Nephron progenitor cell (in vitro differentiated cells): ENCODE data around the gene ADAT2.
A peak's percentile ranks its signal among the peaks of the same experiment; 100 is the strongest.

Source experiments
- DNase-seq: peaks from one replicate; pipeline ENCODE4 v3.0.0; 2021
- H3K27ac Mint-ChIP-seq: 2 replicates; pipeline ENCODE4 v1.8.0; 2021; ENCODE audit warnings: mild to moderate bottlenecking, moderate library complexity, mixed read lengths
- H3K27me3 Mint-ChIP-seq: 2 replicates; pipeline ENCODE4 v1.8.0; 2021; ENCODE audit warnings: mild to moderate bottlenecking, low read depth, mixed read lengths; ENCODE audit not compliant: poor library complexity
- H3K36me3 Mint-ChIP-seq: 2 replicates; pipeline ENCODE4 v1.8.0; 2021; ENCODE audit warnings: low read depth, mixed read lengths
- H3K4me1 Mint-ChIP-seq: 2 replicates; pipeline ENCODE4 v1.8.0; 2021; ENCODE audit warnings: mixed read lengths
- H3K4me3 Mint-ChIP-seq: 2 replicates; pipeline ENCODE4 v1.8.0; 2021; ENCODE audit warnings: mild to moderate bottlenecking, moderate library complexity, mixed read lengths
- H3K9me3 Mint-ChIP-seq: 2 replicates; pipeline ENCODE4 v1.8.0; 2021; ENCODE audit warnings: mild to moderate bottlenecking, moderate library complexity, mixed read lengths
- TF ChIP-seq, protein P1 (sequence below): fragments of 200-600 bp; sonication (generic); IDR thresholded peaks from 2 replicates; pipeline ENCODE4 v1.5.0; 2021; ENCODE audit warnings: antibody characterized with exemption

ADAT2 gene

GRCh38 chr6:143390278-143390677 lies 60.2 kb downstream of the ADAT2 start:
- DNase-seq: no peak
- TF ChIP-seq, protein P1, sequence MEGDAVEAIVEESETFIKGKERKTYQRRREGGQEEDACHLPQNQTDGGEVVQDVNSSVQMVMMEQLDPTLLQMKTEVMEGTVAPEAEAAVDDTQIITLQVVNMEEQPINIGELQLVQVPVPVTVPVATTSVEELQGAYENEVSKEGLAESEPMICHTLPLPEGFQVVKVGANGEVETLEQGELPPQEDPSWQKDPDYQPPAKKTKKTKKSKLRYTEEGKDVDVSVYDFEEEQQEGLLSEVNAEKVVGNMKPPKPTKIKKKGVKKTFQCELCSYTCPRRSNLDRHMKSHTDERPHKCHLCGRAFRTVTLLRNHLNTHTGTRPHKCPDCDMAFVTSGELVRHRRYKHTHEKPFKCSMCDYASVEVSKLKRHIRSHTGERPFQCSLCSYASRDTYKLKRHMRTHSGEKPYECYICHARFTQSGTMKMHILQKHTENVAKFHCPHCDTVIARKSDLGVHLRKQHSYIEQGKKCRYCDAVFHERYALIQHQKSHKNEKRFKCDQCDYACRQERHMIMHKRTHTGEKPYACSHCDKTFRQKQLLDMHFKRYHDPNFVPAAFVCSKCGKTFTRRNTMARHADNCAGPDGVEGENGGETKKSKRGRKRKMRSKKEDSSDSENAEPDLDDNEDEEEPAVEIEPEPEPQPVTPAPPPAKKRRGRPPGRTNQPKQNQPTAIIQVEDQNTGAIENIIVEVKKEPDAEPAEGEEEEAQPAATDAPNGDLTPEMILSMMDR: no peak
- peaks cover 2% of the 10 kb centered on the region for H3K27me3 Mint-ChIP-seq
- H3K4me1 Mint-ChIP-seq: no peaks in the 10 kb centered on the region
- no peak overlapping the region for H3K27ac Mint-ChIP-seq
- H3K9me3 Mint-ChIP-seq: no peaks in the 10 kb centered on the region
- no peak overlapping the region for H3K4me3 Mint-ChIP-seq
- H3K36me3 Mint-ChIP-seq: no peaks in the 10 kb centered on the region

GRCh38 chr6:143385636-143386035 lies 64.9 kb downstream of the ADAT2 start:
- TF ChIP-seq, protein P1: no peak
- Mint-ChIP-seq H3K4me3 (no peak overlapping the region), H3K9me3 (peaks cover 5% of the 10 kb centered on the region), H3K4me1 (no peaks in the 10 kb centered on the region), H3K36me3 (no peaks in the 10 kb centered on the region), H3K27me3 (peaks cover 2% of the 10 kb centered on the region), H3K27ac (no peak overlapping the region)
- no peak for DNase-seq

GRCh38 chr6:143376861-143377260 lies 73.6 kb downstream of the ADAT2 start:
- TF ChIP-seq, protein P1: no peak
- H3K9me3 Mint-ChIP-seq: peaks cover 14% of the 10 kb centered on the region
- no peak overlapping the region for H3K27ac Mint-ChIP-seq
- DNase-seq: no peak
- H3K4me3 Mint-ChIP-seq: no peak overlapping the region
- H3K27me3 Mint-ChIP-seq: no peaks in the 10 kb centered on the region
- H3K36me3 Mint-ChIP-seq: peaks cover 6% of the 10 kb centered on the region
- no peaks in the 10 kb centered on the region for H3K4me1 Mint-ChIP-seq

- Mint-ChIP-seq H3K27ac (no peak overlapping the region), H3K4me1 (no peaks in the 10 kb centered on the region), H3K27me3 (no peaks in the 10 kb centered on the region), H3K4me3 (no peak overlapping the region), H3K36me3 (peaks cover 6% of the 10 kb centered on the region), H3K9me3 (peaks cover 10% of the 10 kb centered on the region)
- TF ChIP-seq, protein P1: no peak
- no peak for DNase-seq
Measured at GRCh38 chr6:143376375-143376774, 74.1 kb downstream of the ADAT2 start.

GRCh38 chr6:143375022-143375585 lies 75.4 kb downstream of the ADAT2 start:
- TF ChIP-seq, protein P1: no peak
- Mint-ChIP-seq H3K9me3 (peaks cover 10% of the 10 kb centered on the region), H3K36me3 (peaks cover 6% of the 10 kb centered on the region)

GRCh38 chr6:143374014-143374413 lies 76.5 kb downstream of the ADAT2 start:
- H3K9me3 Mint-ChIP-seq: peaks cover 10% of the 10 kb centered on the region
- H3K27me3 Mint-ChIP-seq: no peaks in the 10 kb centered on the region
- H3K36me3 Mint-ChIP-seq: peaks cover 6% of the 10 kb centered on the region
- H3K4me1 Mint-ChIP-seq: no peaks in the 10 kb centered on the region
- TF ChIP-seq, protein P1: no peak
- H3K4me3 Mint-ChIP-seq: no peak overlapping the region
- peak overlapping the region; percentile 64 for H3K27ac Mint-ChIP-seq
- no peak for DNase-seq

More at GRCh38 chr6:143375022-143375585, 75.4 kb downstream of the ADAT2 start:
- Mint-ChIP-seq H3K4me1 (no peaks in the 10 kb centered on the region), H3K27ac (no peak overlapping the region), H3K27me3 (no peaks in the 10 kb centered on the region), H3K4me3 (no peak overlapping the region)
- DNase-seq: no peak
